Cerebellar nuclear complex (tissue), 1 donor: ENCODE data around the gene SUMF1.

Experiments
- DNase-seq, 2 experiments: peaks; one replicate each; lab custom pipeline; 2025; lab: John Stamatoyannopoulos, UW

Gene SUMF1

DNA sequence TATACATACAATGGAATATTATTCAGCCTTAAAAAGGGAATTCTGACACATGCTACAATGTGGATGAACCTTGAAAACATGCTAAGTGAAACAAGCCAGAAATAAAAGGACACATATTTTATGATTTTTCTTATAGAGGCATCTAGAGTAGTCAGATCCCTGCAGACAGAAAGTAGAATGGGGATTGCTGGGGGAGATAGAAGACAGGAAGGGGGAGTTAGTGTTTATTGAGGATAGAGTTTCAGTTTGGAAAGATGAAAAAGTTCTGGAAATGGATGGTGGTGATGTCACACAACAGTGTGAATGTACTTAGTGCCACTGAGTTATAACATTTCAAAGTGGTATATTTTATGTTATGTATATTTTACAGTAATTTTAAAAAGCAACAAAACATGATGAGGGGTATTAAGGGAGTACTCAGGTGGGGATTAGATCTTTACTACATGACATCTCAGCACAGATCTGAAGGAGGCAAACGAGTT lies 30.8 kb upstream of the SUMF1 start:
- no peak for DNase-seq

DNA sequence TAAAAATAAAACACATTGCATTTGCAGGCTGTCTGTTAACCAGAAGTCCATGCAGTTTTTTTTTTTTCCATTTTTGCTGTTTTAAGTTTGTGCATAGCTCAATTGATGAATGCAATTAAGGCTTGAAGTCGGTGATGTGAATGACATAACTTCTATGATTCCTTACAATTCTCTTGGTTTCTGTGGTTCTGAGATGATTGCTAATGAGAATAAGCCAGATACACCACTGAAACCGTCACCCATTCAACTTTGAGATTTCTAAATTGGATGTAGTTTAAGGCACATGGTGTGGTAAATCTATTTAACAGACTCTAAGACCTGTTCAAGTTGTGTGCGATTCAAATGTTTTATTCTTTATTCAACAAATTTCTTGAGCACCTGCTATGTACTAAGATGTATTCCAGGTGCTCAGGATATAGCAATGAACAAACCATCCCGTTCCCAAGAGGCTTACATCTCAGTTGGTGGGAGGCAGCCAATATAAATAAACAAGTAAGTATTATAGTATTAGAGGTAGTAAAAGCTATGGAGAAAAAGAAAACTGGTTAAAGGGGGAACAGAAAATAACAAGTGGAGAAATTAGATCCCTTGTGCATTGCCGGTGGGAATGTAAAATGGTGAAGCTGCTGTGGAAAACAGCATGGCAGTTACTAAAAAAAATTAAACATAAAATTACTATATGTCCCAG lies 30.1 kb upstream of the SUMF1 start:
- DNase-seq: no peak

DNA sequence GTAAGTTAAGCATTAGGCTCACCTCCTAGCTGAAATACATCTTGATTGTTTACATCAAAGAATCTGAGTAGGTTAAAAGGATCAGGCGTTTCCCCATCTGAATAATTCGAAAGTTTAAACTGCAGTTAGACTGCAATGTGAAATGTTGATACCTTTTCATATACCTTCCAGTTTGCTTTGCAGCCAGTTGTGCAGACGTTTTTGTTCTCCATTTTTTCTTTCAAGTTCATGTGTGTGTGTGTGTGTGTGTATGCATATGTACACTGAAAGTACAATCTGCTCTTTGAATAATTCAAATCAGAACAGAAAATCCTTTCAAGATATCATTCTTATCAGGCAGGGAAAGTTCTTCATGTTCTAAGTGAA lies 29.0 kb upstream of the SUMF1 start:
- no peak for DNase-seq

DNA sequence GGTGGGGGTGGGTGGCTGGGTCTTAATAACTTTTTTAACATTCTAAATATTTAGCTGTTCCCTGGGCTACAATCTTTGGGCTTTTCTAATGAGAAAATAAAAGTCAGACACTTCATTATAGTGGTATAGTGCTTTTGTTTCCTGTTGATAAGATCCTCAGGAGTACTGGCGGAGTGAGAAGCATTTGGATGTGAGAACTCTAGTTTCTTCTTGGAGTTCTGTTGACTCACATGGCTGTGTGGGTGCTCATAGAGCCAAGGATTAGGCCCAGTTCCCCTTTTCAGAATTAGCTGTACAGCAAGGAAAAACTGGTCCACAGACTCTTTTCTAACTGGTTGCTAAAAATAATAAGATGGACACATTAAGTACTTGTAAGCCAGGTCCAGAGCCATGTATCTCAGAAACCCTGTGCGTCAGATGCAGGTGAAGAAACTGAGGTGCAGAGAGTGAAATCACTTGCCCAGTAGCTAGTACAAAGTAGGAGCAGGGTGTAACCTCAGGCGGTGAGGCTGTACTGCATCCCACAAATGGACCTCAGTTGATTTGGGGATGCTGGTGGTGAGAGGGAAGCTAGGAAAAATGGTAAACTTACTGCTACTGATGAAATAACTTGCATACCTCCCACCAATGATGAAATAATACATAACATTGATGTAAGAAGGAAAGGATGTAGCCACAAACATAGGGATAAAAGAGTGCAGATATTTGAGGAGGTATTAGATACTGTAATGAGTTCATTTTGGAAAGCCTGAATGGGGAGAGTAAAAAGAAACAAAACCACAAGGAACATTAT lies 28.4 kb upstream of the SUMF1 start:
- no peak for DNase-seq

DNA sequence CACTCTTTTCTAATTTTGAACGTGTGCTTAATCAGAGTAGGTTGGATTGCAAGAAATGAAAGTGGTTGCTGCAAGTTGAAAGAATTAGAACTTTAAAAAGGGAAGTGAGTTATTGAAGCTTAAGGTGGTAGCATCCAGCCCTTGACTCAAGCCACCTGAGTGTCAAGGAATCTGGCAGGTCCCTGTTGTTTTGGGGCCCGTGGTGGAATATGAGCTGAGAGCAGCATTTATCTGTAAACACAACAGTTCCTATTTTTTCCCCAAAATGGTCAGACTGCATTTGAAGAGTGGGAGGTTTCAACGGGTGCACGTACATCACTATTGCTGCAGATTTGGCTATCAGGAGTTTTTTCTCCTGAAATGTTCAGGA lies 27.8 kb upstream of the SUMF1 start:
- no peak for DNase-seq

DNA sequence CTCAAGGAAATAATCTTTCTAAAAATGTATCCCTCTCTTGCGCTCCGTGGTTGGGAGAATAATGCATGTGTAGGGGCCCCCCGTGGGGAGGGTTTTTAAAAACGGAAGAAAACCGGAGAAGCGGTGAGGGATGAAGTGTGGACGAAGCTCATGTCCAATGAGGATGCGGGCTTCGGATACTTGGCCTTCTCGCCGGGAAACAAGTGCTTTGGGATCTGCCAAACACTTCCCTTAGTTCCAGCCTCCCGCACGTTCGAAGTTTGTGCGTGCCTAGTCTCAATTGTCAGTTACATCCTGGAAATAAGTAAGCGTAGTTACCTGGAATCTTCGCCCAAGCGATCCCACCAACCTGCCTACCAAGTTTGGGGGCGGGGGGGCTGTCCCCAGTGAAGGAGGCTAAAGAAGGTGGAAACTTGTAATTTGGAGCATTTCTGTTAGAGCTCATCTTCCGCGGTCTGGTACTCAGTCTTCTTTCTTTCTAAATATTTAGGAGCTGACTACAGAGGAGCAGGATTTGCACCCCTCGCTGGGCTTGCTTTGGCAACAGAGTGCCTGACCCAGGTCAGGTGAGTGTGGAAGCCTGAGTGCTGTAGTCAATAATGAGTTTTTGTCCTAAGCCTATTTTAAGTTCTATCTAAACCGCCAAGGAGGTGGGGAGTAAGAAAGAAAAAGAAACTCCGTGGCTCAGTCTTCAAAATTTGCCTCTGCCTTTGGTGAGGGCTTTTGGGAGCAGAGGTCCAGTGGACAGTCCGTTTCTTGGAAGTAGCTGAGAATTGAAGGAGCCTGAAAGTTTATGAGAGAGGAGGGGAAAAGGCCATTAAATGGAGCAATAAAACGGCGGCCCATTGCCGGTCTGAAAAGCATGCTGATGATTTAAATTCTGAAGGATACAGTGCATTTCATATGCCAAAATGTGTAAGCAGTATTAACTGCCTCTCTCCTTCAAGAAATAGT lies 27.1 kb upstream of the SUMF1 start:
- DNase-seq: no peak

DNA sequence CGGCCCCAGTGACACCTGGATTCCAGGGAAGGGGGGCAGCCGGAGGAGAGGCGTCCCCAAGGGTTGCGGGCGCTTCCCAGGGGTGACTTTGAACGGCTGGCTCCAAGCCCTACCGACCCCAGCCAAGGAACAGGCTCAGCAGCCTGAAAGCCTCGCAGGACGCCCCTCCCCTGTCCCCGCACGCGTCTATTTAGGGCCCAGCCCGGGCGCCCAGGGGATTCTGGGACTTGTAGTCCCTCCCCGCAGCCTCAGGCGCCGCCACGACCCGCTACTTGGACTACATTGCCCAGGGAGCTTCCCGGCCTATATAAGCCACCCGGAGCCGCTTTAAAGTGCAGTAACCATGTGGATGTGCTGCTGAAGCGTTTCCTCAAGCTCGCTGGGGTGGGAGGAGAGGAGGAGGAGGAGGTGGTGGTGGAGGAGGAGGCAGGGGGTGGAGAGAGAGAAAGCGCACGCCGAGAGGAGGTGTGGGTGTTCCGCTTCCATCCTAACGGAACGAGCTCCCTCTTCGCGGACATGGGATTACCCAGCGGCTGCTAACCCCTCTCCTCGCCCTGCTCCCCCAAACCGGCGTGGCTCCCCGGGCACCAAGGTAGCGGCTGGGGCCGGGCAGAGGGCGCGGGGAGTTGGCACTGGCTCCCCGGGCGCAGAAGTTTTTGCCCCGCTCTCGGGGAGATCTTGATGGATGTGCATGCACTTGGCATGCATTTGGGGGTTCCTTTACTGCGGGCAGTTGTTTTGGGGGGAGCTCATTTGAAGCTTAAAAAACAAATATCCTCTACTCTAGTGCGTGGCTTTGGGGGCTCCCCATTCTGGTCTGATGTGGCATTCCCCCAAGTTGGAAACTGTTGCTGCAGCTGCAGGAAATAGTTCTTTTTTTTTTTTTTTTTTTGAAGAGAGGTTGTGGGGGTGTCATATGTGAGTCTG lies 26.2 kb upstream of the SUMF1 start, which contains the start of gene ITPR1:
ITPR1 (plus strand) TSS at position 335 of the 927 bp plus-strand sequence. CDS start 23,144 bp downstream, outside the sequence.
- DNase-seq: peak; percentile 93 to 98

DNA sequence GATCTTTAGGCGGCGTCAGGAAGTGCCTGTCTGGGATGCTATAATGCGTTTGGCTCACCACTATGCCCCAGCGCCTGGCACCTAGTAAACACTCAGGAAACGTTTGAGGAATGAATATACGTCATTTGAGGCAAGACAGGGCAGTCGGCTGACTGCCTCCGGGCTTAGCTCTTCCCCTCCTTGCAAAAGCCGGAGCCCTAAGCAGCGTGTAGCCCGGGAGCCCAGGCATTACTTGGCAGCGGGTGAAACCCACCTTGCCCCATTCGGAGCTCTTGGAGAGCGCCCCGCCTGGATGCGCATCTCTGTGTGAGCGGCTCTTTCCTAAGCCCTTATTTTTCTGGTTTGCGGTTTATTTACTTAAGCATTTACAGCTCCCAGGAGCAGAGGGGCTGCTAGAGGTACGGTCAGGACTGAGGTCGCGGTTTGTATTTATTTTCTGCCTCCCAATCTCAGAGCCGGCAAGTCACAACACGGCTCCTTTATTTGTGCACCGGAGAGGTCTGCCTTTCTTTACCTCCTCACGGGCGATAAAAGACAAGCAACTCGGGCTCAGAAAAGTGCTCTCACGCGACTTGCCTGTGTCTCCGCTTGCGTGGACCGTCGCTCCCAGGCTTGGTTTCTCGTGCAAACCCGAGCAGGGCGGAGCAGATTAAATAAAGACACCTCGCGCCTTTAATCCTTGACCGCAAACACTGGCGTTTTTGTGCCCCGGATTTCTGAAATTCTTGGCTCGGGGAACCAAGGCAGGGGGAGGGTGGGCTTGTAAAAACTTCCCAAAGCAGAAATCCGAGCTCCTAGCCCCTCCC lies 25.3 kb upstream of the SUMF1 start:
- DNase-seq: peak in 1 of 2 experiments; percentile 42

DNA sequence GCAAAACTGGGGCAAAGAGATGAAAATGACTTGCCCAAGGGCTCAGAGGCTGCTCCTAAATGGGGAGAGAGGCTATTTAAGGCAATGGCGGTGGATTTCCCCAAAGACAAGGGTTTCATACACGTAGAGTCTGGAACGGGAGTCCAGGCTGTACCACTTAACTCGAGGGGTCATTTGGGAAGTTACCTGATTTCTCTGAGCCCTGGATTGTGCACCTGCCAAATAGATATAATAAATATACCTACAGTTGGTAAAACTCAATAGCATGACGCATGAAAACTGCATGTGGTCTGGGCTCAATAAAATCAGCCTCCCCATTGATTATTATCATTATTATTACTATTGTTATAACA lies 24.8 kb upstream of the SUMF1 start:
- no peak for DNase-seq

DNA sequence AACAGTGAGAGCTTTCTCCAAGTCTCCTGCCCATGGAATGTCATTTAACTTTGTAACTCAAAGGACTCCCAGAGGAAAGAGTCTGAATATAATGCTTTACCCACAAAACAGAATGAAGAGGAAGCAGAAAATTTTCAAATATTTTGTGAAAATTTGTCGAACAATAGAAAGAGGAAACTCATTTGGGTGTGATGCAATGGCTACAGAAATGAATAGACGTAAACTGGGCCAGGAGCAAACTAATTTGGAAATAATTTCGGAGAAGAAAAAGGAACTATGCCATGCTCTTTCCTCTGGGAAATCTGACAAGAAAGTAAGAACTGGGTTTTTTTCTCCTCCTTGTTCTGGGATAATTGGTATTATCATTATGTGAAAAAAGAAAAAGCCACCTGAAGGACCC lies 11.2 kb upstream of the SUMF1 start:
- no peak for DNase-seq

DNA sequence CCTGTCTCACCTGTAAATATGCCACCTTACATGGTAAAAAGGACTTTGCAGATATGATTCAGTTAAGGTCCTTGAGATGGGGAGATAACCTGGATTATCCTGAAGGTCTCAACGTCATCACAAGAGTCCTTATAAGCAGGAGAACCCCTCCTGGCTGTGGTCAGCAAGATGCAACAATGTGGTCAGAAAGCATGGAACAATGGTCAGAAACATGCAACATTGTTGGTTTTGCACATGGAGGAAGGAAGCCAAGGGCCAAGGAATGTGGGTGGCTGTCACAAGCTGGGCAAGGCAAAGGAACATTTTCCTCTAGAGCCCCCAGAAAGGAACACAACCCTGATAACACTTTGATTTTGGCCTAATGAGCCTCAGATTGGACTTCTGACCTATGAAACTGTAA lies 9.4 kb upstream of the SUMF1 start:
- DNase-seq: no peak

DNA sequence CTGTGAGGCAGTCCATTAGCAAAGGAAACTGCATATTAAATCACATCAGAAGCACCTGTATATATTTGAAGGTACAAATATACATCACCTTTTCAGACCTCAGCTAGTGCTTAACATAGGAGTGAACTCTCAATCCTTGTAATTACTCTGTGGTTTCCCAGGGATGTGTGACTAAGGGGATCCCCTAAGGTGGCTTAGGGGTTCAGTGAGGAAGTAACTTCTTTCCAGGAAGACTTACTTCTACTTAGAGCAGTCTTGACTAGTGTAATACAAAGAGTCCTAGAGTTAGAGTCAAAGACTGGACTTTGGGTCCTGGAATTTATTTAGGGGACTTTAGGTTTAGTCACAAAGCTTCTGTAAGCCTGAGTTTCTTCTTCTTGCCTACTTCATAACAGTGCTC lies 8.7 kb upstream of the SUMF1 start:
- DNase-seq: no peak

DNA sequence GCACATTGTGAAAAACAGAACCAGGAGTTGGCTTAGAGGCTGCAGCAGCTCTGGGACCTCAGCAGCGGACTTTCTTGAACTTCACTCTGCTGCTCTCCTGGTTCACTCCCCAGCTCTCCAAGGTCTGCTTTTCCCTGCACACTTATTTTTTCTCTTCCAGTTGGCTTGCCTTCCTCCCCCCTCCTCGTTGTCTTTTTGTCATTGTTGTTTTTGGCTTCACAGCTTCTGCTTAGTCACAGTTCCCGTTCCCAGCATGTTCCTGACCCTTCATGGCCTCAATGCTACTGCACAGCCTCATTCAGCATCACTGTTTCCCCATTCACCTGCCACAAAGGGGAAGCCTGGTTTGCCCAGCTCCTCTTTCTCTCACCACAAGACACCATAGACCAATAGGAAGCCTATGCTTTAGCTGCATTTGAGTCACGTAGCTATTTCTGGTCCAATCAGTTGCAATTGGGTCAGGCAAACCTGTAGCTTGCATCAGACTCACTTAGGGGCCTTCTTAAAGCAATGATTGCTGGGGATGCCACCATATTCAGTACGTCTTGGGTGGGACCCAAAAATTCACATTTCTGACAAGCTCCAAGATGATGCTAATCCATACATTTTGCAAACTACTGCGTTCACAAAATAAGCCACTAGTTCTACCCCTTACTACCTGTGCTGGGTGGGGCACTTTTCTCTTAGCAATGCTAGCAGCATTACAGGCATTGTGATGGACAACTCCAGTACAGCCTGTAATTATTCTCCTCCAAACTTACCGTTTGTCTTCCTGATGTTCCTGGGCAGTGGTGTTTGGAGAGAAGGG lies 7.8 kb upstream of the SUMF1 start:
- DNase-seq: no peak

DNA sequence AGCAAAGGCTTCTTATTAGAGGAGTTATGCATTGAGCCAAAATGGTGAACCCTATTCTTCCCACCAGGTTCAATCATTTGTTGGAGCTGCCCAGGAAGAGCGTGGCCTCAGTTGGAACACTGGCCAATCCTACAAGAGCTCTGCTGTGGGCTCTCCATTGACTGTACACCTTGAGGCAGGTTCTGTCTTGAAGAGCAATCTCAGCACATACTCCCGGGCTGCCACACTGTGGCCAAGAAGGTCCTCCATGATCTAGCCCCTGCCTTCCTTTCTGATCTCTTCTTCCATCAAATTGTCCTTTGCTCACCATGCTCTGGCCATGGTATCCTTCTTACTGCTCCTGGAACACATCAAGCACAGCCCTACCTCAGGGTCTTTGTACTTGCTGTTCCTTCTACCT lies 5.7 kb upstream of the SUMF1 start:
- no peak for DNase-seq

DNA sequence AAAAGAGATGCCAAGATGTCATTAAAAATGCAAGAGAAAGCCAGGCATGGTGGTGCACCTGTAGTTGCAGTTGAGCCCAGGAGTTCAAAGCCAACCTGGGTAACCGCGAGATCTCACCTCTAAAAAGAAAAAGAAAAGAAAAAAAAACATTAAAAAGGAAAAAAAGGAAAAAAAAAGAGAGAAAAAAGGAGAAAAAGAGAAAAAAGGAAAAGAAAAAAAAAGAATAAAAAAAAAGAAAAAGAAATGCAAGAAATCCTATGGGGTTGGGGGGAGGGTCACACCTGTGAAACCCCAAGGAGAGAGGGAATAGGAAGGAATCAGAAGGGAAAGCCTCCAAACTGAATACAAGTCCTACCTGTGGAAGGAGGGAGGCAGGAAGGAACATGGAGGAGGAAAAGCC lies 5.2 kb upstream of the SUMF1 start:
- no peak for DNase-seq

DNA sequence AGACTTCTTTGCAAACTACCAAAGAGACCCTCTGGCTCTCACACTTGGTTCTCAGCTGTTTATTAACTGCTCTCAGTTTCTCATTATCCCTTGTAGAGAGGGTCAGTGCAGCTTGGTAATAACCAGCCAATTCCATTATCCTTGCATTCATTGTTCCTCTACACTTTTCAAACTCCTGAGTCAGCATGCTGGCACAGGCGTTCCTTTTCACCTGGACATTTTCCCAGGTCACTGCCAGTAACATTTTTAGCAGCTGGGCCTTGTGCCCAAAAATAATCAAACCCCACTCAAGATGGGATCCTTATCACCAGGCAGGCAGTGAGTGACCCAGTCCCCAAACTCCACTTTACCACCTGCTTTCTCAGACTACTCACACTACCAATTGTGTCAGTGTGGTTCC lies 4.8 kb upstream of the SUMF1 start:
- DNase-seq: no peak

DNA sequence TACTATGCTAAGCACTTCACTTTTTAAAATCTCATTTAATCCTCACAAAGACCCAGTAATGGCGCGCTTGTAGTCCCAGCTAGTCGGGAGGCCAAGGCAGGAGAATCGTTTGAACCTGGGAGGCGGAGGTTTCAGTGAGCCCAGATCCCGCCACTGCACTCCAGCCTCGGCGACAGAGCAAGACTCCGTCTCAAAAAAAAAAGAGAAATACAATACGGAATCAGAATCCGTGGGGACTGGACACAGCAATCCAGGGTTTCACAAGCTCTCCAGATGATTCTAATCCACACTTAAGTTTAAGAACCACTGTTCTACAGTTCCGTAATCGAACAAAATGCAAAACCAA lies 426 bp upstream of the SUMF1 start:
- no peak for DNase-seq

DNA sequence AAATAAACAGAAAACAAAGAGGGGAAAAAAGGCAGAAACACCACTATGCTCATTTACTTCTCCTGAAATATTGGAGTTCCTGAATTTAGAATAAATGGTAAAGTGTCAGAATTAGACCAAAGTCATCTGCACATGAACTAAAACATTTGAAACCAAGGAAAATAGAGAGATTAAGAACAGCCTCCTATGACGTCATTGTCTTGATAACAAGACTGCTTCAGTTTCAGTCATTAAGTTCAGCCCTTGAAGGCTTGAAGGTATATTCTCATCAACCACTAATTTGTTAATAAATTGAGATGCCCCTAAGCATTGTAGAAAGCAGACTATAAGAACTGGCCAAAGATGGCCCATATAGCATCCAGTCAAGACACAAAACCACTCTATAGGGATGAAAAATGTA lies 2.5 kb downstream of the SUMF1 start:
- no peak for DNase-seq

DNA sequence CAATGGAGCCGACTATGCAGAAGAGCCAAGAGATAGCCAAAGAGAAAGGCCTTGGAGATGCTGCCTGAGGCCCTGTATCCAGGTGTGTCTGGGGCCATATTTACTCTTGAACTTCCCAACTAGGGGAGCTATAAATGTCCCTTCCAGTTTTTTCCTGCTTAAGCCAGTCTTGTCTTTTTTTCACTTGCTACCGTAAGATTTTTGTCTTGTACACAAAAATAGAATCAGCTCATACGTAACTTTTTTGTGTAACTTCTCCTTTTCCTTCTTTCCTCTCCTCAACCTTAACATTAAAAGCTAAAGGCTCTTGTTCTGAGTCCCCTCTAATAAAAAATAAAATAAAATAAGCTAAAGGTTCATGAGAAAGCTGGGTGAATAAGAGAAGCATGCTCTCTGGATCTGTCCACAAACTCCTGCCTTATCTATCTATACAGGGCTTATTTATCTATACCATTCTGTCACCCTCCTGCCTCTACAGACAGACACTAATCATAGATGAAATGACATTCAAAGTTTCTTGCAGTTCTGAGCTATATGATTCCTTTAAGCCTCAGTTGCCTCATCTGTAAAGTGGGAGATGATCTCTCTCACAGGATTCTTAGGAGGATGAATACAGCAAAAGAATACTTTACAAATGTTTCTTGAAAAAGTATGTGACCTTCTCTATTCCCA lies 4.6 kb downstream of the SUMF1 start:
- no peak for DNase-seq
